ENCODE data around the gene CPZ.
"Not testable (repeated sequence)": the region's sequence is repeated elsewhere in the genome, so short reads cannot be mapped to it uniquely, and the experiment has no call there.

Gene CPZ

DNA sequence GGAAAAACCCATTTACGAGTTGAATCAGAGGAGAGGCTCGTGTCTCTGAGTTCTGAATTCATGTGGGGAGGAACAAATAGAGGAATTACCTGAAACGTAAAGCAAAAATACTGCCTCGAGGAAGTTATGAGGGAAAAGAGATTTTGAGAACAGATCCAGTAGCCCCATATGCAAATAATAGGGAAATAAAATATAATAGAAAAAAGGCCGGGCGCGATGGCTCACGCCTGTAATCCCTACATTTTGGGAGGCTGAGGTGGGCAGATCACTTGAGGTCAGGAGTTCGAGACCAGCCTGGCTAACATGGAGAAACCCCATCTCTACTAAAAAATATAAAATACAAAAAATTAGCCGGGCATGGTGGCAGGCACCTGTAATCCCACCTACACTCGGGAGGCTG is 42.2 kb downstream of the CPZ start:
- not testable (repeated sequence) for DNase-seq (ENCODE audit: low read depth in 1 of 2, low spot score in 1 of 2)

DNA sequence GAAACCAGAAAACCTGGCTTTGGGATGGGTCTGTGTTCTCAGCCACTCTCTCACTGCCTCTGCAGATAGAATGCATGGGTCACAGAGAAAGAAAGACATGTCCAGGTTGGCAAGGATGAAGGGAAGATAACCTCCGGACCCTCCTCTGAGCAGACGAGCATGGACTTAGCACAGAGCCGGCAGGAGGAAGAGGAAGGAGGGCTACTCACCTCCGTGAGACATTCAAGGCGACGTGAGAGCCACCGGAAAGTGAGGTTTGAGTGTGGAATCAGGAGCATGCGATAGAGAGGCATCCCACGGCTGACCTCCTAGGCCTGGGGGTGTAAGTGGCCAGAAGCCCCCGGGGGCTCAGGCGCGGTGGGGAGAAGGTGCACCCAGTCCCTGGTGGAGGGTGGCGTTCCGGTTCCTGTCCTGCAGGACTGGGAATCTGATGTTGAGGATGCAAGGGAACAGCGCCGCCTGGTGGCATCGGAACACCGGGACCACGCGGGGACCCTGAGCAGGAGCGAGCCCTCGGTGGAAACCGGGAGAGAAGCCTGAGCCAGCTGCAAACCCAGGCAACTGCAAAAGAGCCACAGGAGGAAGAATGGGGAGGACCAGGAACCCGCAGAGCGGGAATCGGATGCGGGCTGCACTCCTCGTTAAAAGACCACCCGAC is 43.5 kb downstream of the CPZ start:
- not testable (repeated sequence) for DNase-seq (ENCODE audit: low read depth in 1 of 2, low spot score in 1 of 2)

DNA sequence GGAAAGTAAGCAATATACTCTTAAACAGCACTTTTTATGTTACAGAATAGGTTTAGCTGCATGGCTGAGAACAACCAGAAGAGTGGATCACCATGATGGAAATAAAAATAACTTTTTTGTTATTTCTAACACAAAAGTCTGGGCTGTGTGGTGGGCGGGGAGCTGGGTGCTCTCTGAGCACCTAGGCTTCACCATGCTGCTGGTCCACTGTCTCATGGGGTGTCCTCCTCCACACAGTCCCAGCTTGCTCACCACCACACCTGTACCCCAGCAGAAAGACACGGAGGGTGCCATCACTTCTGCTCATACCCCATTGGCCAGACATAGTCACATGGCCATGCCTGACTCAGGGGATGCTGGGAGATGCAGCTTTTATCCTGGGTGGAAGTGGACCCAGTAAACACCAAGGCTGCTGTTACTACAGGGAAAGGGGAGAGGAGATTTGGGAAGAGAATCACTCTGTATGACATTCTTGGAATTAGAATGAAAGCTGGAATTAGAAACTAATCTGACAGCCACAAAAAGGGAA is 45.0 kb downstream of the CPZ start:
- no peak for DNase-seq (ENCODE audit: low read depth in 1 of 2, low spot score in 1 of 2)

DNA sequence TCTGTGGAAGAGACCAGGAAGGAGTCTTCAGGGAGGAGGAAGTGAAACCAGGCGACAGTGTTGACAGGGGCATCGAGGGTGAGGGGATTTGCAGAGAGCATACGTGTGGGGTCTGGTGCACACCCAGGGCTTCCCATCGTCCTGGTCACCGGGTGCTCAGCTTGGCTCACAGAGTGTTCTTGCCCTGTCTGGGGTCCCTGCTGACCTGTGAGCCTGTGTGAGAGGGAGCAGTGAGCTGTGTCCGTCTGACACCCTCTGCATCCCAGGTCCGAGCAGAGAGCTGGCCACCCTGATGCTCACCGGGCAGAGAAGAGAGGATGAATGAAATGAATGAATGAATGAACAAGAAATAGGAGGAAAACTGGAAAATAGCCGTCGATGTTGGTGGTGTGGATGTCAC is 46.5 kb downstream of the CPZ start:
- no peak for DNase-seq (ENCODE audit: low read depth in 1 of 2, low spot score in 1 of 2)

DNA sequence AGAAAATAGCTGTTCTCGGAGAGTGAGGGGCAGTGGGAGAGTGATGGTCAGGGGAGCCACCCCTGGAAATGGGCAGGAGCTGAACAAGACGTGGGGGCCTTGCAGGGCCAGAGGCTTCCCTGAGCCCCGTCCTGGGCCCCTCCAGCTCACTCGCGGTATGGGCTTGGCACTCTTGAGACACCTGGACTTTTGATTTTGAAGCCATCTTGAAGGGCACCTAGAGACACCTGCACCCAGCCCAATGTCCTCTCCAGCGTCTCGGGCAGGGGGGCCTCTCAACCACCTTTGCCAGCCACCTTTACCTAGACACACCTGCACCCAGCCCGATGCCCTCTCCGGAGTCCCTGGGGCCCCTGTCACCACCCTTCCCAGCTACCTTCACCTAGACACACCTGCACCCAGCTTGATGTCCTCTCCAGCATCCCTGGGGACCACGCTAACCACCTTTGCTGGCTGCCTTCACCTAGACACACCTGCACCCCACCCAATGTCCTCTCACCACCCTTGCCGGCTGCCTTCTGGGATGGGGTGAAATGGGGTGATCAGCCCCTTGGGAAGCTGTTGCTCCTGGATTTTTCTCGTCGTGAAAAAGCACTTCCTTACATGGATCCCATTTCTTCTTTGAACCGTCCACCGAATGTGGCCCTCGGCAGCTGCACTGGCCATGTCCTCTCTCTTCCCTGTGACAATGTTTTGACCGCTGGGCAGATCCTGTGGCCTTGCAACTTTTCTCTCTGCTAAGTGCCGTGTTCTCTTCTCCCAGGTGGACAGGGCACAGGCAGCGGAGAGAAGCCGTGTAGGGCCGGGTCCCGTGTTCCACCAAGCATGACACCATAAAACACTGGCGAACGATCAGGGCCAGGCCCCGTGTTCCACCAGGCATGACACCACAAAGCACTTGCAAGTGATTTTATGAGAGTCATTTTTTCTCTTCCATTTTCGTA is 47.5 kb downstream of the CPZ start:
- no peak for DNase-seq (ENCODE audit: low read depth in 1 of 2, low spot score in 1 of 2)

DNA sequence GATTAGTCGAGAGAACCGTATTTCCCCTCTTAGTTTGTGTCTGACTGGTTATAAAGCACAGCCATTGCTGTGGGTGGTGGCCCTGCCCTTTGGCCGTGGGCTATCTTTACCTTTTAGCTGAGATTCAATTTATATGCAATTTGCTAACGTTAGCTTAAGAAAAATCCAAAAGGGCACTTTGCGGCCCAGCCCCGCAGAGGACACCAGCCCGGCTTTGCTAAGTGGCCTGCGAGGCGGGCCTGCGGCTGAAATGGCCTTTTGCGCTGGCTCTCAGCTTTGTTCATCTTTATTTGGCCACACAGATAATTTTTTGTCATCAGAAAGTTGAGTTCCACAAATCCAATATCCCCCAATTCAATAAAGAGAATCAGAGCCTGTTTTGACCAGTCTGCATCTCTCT is 48.3 kb downstream of the CPZ start:
- DNase-seq (ENCODE audit: low read depth in 1 of 2, low spot score in 1 of 2): no peak

DNA sequence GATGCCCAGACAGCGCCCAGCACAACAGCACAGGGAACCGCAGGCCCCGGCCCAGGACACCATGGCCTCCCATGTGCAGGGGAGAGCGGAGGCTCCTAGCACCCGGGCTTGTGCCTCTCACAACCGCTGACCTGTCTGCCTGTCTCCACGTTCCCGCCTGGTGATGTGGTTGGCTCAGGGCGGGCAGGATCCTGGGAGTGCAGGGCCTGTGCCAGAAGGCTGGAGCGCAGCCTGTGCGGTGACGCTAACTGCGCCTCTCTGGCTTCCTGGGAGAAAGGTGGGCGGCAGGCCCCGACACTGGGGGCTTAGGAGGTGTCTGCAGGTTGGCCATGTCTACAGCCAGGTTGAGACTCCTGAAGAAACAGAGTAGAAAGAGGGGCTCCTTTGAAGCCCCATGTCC is 48.7 kb downstream of the CPZ start:
- DNase-seq (ENCODE audit: low read depth in 1 of 2, low spot score in 1 of 2): no peak

DNA sequence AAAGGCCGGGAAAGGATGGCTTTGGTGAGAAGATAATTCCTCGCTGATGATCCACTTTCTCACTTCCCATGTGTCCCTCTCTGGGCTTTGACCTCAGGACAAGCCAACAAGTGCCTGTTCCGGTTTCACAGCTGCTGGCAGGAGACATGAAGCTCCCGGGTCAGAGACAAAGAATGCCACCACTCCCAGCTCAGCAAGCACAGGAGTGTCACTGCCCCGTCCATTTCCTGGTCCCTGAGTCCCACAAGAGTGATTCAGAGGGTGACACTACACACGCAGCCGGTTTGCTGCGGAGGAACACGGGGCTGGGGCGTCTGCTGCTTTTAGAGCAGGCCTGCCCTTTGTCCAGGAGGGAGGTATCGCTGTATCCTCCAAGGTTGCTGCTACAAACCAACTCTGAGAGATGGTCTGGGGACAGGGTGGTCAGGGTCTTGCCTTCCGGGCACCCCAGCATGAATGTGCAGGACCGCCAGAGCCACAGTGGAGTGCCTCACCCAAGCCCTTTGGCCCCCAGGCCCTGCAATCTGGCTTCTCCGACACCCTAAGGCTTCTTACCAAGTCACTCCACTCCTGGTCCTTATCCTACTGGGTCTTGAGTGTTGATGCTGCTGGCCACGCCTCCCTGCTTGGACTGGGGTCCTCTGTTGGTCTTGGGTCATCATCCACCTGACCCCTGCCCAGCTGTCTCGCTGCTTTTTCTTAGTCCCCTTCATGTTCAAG is 49.5 kb downstream of the CPZ start:
- no peak for DNase-seq (ENCODE audit: low read depth in 1 of 2, low spot score in 1 of 2)

DNA sequence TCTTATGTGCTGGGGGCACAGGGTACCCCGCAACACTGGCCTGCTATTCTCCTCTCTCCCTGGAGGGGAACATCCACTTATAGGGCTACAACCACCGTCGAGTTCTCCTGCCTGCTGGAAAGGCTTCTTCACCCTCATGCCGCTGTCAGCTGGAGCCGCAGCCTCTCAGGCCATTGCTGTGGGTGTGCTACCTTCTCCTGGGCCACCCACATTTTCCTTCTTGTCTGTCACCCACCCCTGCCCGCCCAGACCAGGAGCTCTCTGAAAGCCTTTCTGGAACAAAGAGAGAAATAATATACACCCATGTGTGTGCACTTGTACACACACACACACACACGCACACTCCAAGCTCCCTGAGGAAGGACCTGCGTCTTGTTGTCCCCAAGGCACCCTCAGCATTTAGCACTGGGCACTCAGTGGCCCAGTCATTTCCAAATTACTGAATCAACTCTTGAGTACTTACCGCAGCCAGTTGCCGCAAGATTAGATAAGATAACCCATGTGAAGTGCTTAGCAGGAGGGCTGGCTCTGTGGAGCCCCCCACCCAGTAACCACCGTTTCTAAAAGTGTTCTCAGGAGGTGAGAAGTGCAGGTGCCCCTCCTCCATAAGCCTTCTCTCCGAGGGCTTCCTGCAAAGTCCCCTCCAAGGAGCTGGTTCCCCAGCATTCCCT is 50.2 kb downstream of the CPZ start:
- no peak for DNase-seq (ENCODE audit: low read depth in 1 of 2, low spot score in 1 of 2)

DNA sequence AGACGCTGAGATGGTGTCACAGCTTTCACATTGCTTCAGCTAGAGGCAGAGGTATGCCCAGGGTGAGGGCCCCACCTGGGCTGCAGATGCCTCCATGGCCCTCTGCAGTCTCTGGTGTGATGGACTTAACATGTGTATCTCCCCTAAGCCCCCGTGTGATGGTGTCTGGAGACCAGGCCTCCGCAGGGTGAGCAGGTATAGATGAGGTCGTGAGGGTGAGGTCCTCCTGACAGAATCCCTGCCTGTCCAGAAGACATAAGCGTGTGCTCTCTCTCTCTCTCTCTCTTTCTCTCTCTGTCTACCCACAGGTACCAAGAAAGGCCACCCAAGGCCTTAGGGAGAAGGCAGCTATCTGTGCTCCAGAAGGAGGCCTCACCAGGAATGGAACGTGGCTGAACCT is 50.9 kb downstream of the CPZ start:
- no peak for DNase-seq (ENCODE audit: low read depth in 1 of 2, low spot score in 1 of 2)

DNA sequence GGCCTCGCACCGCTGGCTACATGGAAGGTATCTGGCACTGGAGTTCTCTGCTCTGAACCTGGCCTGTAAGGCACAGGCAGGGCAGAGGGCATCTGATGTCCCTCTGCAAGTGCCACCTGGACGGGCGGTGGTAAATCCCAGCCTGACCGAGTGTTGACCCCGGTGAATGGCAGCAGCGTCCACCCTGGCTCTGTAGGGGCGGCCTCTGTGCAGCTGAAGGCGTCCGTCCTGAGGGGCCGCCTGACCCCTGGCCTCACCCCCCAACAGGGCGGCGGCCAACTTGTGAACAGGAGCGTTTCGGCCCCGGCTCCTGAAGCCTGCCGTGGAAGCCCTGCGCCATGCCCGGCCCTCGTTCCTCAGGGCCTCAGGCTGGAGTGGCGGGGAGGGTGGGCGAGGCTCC is 51.4 kb downstream of the CPZ start:
- no peak for DNase-seq (ENCODE audit: low read depth in 1 of 2, low spot score in 1 of 2)

DNA sequence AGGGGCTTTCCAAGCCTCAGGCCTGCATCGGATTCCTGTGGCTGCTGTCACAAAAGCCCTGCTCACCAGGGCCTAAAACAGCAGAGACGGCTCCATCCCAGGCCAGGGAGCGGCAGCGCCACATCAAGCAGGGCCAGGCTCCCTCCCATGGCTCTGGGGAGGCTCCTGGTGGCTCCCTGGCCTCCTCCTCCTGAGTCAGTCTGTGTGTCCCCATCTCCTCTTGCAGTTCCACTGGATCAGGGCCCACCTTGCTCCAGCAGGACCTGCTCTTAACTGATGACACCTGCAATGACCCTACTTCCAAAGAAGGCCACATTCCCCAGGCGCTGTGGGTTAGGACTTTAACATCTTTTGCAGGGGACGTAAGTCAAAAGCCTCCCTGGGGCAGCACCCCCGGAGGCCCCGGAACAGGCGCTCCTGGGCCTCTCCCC is 51.9 kb downstream of the CPZ start:
- DNase-seq (ENCODE audit: low read depth in 1 of 2, low spot score in 1 of 2): no peak

DNA sequence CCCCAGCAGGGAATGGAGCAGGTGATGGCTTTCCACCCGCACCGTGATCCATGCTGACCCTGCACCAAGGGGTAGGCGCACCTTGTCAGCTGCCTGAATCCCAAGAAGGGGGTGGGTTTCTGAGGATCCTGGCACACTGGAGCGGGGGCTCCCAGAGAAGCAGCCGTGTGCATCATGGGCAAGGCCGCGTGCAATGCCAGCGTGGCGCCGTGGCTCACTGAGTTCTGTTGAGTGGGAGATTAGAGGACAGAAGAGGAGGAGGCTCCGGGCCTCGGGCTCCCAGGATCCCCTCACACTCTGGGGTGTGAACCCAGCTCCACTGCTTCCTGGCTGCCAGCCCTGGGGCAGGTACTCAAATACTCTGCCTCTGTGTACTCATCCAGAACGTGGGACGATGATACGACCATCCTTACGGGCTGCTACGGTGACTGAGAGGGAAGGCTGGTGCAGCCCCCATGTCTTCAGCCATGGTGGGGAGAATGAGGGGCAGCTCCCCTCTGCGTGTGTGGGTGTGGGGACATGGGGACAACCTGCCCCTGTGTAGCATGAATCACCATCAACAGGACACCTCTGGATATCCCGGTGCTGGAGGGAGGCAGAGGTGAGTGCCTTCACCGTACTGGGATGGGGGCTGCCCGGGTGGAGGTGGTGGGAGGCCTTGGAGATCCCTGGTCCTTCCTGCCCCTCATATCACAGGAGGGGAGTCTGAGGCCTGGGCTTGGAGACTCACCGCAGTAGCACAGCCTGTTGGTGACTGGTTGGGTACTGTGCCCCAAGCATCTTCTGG is 52.6 kb downstream of the CPZ start:
- DNase-seq (ENCODE audit: low read depth in 1 of 2, low spot score in 1 of 2): no peak

DNA sequence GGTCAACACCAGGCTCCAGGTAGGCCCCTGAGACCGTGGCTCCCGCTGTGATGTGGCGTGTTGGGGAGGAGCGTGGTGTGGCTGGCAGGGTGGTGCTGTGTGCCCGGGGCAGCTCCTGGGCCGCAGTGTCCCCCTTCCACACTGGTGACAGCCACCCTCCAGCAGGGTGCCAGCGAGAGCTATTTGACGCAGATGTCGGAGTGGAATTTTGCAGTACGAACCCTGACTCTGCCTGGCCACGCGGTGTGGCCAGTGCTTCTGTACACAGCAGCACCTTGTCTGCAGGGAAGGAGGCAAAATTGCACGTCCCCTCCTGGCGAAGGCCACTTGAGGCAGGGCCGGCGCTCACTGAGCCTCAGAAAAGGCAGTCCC is 53.2 kb downstream of the CPZ start:
- no peak for DNase-seq (ENCODE audit: low read depth in 1 of 2, low spot score in 1 of 2)

DNA sequence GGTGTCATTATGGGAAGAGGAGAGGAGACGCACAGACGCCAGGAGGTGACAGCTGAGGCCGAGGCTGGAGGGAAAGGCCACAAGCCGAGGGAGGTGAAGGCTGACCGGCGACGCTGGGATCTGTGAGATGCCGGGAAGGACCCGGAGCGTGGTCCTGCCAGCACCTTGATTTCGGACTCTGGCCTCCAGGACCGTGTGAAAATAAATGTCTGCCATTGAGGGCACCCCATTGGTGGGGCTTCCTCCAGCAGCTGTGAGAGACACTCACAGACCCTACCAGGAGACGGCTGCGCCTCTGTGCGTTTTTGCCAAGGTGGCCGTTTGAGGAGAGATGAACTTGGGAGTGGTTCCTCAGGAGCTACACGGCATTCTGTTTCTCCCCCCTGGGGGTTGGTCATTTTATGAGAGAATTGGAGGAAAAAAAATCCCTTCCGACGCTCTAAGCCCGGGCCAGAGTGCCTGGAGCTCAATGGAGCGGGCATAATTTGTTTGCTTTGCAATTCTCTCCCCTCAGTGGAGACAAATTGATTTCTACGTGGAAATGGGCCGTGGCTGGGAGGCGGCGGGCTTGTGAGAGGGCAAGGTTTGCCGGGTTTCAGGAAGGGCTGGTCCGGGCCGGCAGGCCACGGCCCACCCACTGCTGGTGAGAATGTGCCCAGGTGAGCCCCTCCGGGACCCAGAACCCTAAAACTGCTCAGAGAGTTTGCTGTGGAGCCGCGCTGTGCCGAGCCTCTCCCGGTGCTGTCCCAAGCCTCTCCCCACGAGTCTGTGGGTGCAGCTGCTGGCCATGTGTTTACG is 53.9 kb downstream of the CPZ start:
- no peak for DNase-seq (ENCODE audit: low read depth in 1 of 2, low spot score in 1 of 2)

DNA sequence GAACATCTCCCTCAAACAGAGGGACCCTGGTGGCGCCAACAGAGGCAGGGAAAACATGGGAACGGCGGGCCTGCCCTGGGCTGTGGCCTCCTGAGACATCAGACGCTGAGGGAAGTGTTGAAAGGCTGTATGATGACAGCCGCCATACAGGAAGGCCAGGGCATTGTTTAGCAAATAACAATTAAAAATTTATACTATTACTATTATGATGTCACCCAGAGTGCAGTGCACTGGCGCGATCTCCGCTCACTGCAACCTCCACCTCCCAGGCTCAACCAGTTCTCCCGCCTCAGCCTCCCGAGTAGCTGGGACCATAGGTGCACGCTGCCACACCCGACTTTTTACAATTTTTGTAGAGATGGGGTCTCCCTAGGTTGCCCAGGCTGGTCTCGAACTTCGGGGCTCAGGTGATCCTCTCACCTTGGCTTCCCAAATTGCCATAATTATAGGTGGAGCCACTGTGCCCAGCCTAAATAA is 54.6 kb downstream of the CPZ start:
- no peak for DNase-seq (ENCODE audit: low read depth in 1 of 2, low spot score in 1 of 2)

DNA sequence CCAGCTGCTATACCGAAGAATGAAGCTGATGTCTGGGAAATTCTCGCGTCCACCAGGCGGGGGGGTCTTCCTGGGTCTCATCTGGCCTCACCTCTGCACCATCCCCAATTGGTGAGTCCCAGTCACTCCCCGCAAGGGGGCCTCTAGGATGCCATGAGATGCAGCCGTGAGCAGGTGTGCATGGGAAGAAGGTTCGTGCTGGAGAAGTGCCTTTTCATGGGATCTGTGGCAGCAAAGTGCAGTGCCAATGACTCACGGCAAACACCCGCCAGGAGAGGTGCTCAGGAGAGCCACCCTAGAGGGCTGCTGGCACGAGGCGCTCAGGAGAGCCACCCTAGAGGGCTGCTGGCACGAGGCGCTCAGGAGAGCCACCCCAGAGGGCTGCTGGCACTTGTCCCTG is 55.1 kb downstream of the CPZ start:
- no peak for DNase-seq (ENCODE audit: low read depth in 1 of 2, low spot score in 1 of 2)

DNA sequence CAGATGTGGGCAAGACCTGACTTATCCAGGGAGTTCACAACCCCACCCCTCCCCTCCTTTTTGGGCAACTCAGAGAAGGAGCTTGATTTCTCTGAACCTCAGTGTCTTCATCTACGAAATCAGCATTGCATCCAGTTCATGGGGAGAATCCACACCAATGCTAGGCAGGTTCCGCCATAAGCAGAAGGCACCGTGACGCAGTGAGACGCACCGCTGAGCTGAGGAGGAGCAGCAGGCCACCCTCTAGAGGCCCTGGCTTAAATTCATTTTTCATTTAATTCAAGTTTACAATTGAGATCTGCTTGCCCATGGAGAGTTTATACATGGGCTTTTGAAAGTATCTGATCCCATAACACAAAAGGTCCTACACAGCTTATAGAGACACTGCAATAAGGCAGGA is 55.7 kb downstream of the CPZ start:
- no peak for DNase-seq (ENCODE audit: low read depth in 1 of 2, low spot score in 1 of 2)

DNA sequence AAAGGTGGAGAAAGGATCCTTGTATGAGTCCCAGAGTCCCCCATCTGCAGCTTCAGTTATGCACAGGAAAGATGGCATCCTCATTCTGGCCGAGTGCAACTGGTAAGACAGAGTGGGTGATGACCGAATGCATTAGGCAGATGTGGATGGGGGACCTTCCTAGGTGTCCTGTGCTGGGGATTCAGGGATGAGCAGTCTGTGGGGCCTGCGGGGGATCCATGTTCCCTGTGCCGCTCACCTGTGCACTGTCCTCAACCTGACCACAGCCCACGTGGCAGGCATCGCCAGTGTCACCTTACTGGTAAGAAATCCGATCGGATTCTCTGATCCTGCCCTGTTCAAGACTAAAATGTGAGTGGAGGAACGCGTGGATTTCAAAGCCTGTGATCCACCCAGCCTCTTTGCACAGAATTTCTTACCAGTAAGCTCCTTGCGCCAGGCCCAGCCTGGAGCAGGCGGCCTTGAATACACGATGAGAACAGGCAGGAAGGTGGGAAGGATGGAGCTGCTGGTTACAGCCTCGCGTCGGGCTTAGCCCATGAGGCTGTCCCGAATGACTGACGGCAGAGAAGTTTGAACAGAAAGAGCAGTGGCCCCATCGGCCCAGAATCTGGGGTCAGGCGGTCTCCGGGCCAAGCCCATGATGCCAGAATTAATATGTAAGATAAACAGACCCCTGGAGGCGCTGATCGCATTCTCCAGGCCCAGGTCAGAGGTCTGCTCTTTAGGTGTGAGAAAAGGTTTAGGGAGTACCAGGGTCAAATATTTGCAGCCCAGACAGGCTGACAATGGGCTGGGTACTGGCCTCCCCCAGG is 56.5 kb downstream of the CPZ start:
- DNase-seq (ENCODE audit: low read depth in 1 of 2, low spot score in 1 of 2): no peak

Data from activated T-helper 1 cell treated with anti-CD3 and anti-CD28 coated beads, Interleukin-2, amount 50 U/mL, for 16 hours (primary cell).